ENCODE data around the gene ARFGAP1. TPM values are rescaled to one million over a fixed set of nuclear protein-coding genes. Genes with fewer than 3 reads are reported as not detected.

The ARFGAP1 gene
- total and polyA plus RNA-seq, 2 donors (not counting 3 experiments of a cell fraction or from before 2014, with no cell fraction given) = 93.7 to 126 TPM

GRCh38 chr20:63286781-63287696, 14.4 kb downstream of the ARFGAP1 start:
- H3K9me1 ChIP-seq (replicated peaks; ENCODE audit: control insufficient read depth, extremely low read depth, insufficient read depth, low read length) = no peaks in the 10 kb centered on the region
- ChIA-PET POLR2A (no interaction called here), CTCF (interaction anchor here (1.0 to 2.0 kb wide), 3 partner anchors 22 to 64 kb away, joined by 3 to 12 read pairs (median 5); no protein-coding TSS in a partner anchor)
- peaks cover 4 to 34% of the 10 kb centered on the region in 2 experiments for H3K36me3 ChIP-seq (ENCODE audit: control insufficient read depth in 2 of 2, extremely low read depth in 1 of 2, insufficient read depth in 2 of 2, low read length in 2 of 2)
- no peaks in the 10 kb centered on the region for H3K27me3 ChIP-seq (ENCODE audit: control insufficient read depth in 2 of 2, insufficient read depth in 2 of 2, low read length in 2 of 2)
- dilution Hi-C loops (cut with MboI; ENCODE audit: extremely low pct_ligation_motif_present, low sequenced_read_pairs) (no loop called here), intact Hi-C loops (cut with micrococcal nuclease) (no loop called here)
- H2AFZ ChIP-seq (ENCODE audit: low read depth, low read length) = no peak overlapping the region
- H3K9ac ChIP-seq (replicated peaks; ENCODE audit: extremely low read depth, insufficient read depth, low read length) = no peak overlapping the region
- no peak for FAIRE-seq
- no peak overlapping the region for H3K4me3 ChIP-seq (replicated peaks in 1 of 3; ENCODE audit: insufficient read depth in 1 of 3, low read depth in 1 of 3, low read length in 3 of 3)
- no peaks in the 10 kb centered on the region for H3K9me3 ChIP-seq (replicated peaks; ENCODE audit: control insufficient read depth, insufficient read depth, low read length)
- no peak overlapping the region for H3K4me2 ChIP-seq (ENCODE audit: insufficient read depth, low read length)
- DNase-seq (ENCODE audit: low read depth, low spot score) = no peak
- no peak for TF ChIP-seq GATA2 (IDR thresholded peaks at IDR 0.05; ENCODE audit: insufficient read depth, insufficient read length, low read depth, low read length)
- TF ChIP-seq FOS (IDR thresholded peaks at IDR 0.05; ENCODE audit: borderline replicate concordance, insufficient read depth, low read length) = no peak
- no peak for TF ChIP-seq POLR2AphosphoS5 (IDR thresholded peaks at IDR 0.05; ENCODE audit: insufficient read depth, low read depth, low read length)
- TF ChIP-seq EZH2 (IDR thresholded peaks at IDR 0.05; ENCODE audit: borderline replicate concordance, low read depth, low read length, severe bottlenecking) = no peak
- no peak for TF ChIP-seq CTCF (IDR thresholded peaks at IDR 0.05; ENCODE audit: extremely low read depth in 1 of 2, insufficient read depth in 1 of 2, low read depth in 1 of 2, low read length in 2 of 2)
- TF ChIP-seq MYC (IDR thresholded peaks at IDR 0.05; ENCODE audit: low read depth, low read length) = no peak
- TF ChIP-seq JUN (IDR thresholded peaks at IDR 0.05; ENCODE audit: borderline replicate concordance, insufficient read depth, insufficient read length, low read depth) = no peak
- no peak for TF ChIP-seq POLR2A (IDR thresholded peaks at IDR 0.05; ENCODE audit: low read depth, low read length)
- no peak for TF ChIP-seq MAX (IDR thresholded peaks at IDR 0.05; ENCODE audit: insufficient read depth, insufficient read length)
- H3K79me2 ChIP-seq (ENCODE audit: control insufficient read depth, insufficient read depth, low read length) = no peaks in the 10 kb centered on the region
- no TSS peak for BruUV-seq (replicated peaks)
- no peaks in the 10 kb centered on the region for H3K4me1 ChIP-seq (ENCODE audit: control insufficient read depth, extremely low read depth, insufficient read depth, low read length)
- no peak overlapping the region for H3K27ac ChIP-seq (ENCODE audit: insufficient read depth, low read depth, low read length)
- no peaks in the 10 kb centered on the region for H4K20me1 ChIP-seq (replicated peaks; ENCODE audit: control insufficient read depth, extremely low read depth, insufficient read depth, low read length)
